Measurements from ENCODE around the gene PROM2.

The PROM2 gene

DNA sequence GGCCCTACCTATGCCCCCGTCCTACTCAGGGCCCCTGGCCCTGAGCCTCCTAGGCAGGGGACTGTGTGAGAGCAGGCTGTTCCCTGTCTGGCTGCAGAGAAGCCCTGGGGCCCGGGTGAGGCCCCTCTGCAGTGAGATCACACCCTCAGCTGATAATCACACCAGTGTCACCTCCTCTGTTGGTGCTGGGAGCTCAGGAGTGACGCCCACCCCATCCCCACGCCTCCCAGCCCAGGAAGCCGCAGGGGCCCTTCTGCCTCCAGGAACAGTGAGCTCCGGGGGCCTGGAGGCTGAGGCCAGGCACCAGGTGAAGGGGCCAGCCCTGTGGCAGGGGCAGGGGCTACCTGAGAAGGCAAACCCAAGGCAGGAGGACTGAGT lies 42.9 kb downstream of the PROM2 start:
- TF ChIP-seq EGR1 (IDR thresholded peaks at IDR 0.05) (no peak), TCF12 (IDR thresholded peaks at IDR 0.05; ENCODE audit: low read depth) (no peak), TAF1 (IDR thresholded peaks at IDR 0.05; ENCODE audit: low read depth) (no peak), ZBTB7A (IDR thresholded peaks at IDR 0.05; ENCODE audit: low read depth) (no peak), TEAD4 (IDR thresholded peaks at IDR 0.05) (no peak), CREB1 (IDR thresholded peaks at IDR 0.05; ENCODE audit: low read depth) (no peak), YY1 (IDR thresholded peaks at IDR 0.05; ENCODE audit: low read depth) (no peak), NFIC (IDR thresholded peaks at IDR 0.05) (no peak), FOXM1 (IDR thresholded peaks at IDR 0.05; ENCODE audit: borderline replicate concordance, low read depth) (no peak), CEBPB (IDR thresholded peaks at IDR 0.05) (no peak)
- TF ChIP-seq, protein P1, sequence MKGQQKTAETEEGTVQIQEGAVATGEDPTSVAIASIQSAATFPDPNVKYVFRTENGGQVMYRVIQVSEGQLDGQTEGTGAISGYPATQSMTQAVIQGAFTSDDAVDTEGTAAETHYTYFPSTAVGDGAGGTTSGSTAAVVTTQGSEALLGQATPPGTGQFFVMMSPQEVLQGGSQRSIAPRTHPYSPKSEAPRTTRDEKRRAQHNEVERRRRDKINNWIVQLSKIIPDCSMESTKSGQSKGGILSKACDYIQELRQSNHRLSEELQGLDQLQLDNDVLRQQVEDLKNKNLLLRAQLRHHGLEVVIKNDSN (IDR thresholded peaks at IDR 0.05): no peak
- TF ChIP-seq, protein P2, sequence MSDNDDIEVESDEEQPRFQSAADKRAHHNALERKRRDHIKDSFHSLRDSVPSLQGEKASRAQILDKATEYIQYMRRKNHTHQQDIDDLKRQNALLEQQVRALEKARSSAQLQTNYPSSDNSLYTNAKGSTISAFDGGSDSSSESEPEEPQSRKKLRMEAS (IDR thresholded peaks at IDR 0.05): no peak

DNA sequence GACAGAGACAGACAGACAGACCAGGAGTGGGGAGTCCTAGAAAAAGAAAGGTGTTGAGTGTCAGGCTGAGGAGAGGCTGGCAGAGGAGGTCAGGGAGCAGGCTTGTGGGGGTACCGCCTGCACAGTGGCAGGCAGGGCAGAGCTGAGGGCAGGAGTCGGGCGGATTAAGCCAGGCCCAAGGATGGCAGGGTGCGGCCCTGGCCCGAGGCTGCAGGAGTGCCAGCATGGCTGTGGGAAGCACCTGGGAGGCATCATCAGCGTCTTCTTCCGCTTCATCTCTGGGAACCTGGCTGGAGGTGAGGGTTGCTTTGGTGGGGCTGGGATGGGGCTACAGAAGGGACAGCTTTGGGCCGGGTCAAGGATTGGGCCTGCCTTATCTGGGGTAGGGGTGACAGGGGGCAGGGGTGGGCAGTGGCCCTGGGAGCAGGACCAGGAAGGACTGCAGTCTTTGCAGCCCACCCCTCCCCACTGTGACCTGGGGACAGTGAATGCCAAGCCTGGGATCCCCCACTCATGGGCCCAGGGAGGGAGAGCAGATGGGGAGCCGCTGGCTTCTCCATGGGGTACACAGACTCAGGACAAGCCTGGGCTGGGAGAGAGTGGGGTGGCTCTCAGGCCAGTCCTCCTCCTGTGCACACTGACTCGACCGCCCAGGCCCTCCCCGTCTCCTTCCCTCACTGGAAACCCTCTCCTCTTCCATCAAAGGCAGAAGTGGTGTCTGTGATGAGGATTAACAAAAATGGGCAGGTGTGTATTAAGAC lies 43.6 kb downstream of the PROM2 start:
- TF ChIP-seq CEBPB (IDR thresholded peaks at IDR 0.05) (no peak), EGR1 (IDR thresholded peaks at IDR 0.05) (no peak), NFIC (IDR thresholded peaks at IDR 0.05) (no peak), EP300 (IDR thresholded peaks at IDR 0.05; ENCODE audit: borderline replicate concordance) (no peak), RAD21 (IDR thresholded peaks at IDR 0.05; ENCODE audit: low read depth) (no peak), CREB1 (IDR thresholded peaks at IDR 0.05; ENCODE audit: low read depth) (no peak), YY1 (IDR thresholded peaks at IDR 0.05; ENCODE audit: low read depth) (no peak), ZBTB7A (IDR thresholded peaks at IDR 0.05; ENCODE audit: low read depth) (no peak), TAF1 (IDR thresholded peaks at IDR 0.05; ENCODE audit: low read depth) (no peak), TEAD4 (IDR thresholded peaks at IDR 0.05) (no peak), TCF12 (IDR thresholded peaks at IDR 0.05; ENCODE audit: low read depth) (no peak), FOXM1 (IDR thresholded peaks at IDR 0.05; ENCODE audit: borderline replicate concordance, low read depth) (no peak)
- TF ChIP-seq, protein P1 (IDR thresholded peaks at IDR 0.05): no peak
- TF ChIP-seq, protein P3, sequence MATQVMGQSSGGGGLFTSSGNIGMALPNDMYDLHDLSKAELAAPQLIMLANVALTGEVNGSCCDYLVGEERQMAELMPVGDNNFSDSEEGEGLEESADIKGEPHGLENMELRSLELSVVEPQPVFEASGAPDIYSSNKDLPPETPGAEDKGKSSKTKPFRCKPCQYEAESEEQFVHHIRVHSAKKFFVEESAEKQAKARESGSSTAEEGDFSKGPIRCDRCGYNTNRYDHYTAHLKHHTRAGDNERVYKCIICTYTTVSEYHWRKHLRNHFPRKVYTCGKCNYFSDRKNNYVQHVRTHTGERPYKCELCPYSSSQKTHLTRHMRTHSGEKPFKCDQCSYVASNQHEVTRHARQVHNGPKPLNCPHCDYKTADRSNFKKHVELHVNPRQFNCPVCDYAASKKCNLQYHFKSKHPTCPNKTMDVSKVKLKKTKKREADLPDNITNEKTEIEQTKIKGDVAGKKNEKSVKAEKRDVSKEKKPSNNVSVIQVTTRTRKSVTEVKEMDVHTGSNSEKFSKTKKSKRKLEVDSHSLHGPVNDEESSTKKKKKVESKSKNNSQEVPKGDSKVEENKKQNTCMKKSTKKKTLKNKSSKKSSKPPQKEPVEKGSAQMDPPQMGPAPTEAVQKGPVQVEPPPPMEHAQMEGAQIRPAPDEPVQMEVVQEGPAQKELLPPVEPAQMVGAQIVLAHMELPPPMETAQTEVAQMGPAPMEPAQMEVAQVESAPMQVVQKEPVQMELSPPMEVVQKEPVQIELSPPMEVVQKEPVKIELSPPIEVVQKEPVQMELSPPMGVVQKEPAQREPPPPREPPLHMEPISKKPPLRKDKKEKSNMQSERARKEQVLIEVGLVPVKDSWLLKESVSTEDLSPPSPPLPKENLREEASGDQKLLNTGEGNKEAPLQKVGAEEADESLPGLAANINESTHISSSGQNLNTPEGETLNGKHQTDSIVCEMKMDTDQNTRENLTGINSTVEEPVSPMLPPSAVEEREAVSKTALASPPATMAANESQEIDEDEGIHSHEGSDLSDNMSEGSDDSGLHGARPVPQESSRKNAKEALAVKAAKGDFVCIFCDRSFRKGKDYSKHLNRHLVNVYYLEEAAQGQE (IDR thresholded peaks at IDR 0.05; ENCODE audit: low read depth): no peak
- TF ChIP-seq, protein P2 (IDR thresholded peaks at IDR 0.05): no peak

DNA sequence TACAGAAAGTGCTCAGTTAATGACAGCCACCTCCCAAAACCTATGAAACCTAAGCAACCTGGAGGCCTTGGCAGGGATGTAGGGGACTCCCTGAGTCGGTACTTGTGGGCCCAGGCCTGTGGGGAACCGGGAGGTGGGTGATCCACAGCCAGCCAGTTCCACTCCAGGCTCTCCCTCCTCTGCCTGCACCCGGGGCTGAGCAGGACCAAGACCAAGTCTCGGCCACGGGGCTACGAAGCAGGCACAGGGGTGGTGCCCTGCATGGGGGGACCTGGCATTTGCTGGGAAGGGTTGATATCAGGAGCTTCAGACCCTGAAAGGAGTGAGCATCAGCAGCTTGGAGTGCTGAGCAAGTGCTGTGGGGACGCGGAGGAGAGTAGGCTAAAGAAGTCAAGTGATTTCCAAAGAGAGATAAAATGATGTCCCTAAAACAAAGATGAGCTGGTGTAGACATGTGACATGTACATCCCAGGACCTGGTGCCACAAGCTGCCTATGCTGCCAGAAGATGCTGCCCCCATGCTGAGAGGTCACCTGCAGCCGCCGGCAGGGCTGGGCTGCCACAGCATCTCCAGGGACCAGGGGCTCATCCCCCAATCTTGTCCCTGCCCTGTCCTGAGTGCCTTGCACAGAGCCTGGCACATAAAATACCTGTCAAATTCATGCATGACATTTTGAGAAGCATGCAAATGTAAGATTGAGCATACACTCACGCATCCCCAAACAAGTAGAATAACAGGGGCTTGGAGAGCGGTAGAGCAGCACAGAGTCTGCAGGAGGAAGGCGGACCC lies 44.4 kb downstream of the PROM2 start:
- TF ChIP-seq CEBPB (IDR thresholded peaks at IDR 0.05) (no peak), ZBTB7A (IDR thresholded peaks at IDR 0.05; ENCODE audit: low read depth) (no peak), EGR1 (IDR thresholded peaks at IDR 0.05) (no peak), TAF1 (IDR thresholded peaks at IDR 0.05; ENCODE audit: low read depth) (no peak), NFIC (IDR thresholded peaks at IDR 0.05) (no peak), FOXM1 (IDR thresholded peaks at IDR 0.05; ENCODE audit: borderline replicate concordance, low read depth) (no peak), EP300 (IDR thresholded peaks at IDR 0.05; ENCODE audit: borderline replicate concordance) (no peak), YY1 (IDR thresholded peaks at IDR 0.05; ENCODE audit: low read depth) (no peak), TCF12 (IDR thresholded peaks at IDR 0.05; ENCODE audit: low read depth) (no peak), RAD21 (IDR thresholded peaks at IDR 0.05; ENCODE audit: low read depth) (no peak)
- TF ChIP-seq, protein P3 (IDR thresholded peaks at IDR 0.05; ENCODE audit: low read depth): no peak

DNA sequence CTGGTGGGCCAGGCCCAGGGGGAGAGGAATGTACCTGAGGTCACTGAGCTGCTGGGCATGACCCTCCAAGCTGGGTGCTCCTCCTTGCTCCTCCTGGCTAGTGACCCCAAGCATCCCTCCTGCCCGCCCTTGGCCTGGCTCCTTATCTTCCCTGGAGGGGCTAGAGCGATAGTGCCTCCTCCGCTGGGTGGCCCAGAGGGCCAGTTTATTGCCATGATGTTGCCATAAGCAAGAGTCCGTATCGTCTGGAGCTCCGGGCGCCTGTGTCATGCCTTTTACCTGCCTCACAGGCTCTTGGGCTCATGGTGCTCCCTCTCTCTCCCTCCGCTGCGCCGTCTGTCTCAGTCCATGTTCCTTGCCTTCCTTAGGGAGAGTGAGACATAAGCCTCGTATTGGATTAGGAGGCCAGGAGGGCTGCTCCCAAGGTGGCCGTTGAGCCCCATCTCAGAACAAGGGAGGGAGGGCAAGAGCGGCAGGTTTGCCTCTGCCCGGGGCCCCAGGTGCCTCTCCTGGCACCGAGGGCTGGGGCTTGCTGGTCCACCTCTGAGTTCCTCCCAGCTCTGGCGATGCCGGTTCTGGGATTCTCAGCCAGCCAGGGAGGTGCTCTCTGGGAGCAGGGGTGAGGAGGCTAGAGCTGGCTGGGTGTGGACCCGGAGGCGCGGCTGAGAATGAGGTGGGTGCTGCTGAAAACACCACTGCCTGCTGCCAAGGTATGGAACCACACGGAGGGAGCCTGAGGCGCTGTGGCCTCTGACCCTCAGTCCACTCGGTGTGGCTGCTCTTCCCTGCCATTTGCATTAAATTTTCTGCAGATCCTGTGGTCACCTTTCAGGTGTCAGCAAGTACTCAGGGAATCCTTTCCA lies 45.5 kb downstream of the PROM2 start:
- TF ChIP-seq YY1 (IDR thresholded peaks at IDR 0.05; ENCODE audit: low read depth): no peak
- no peak for TF ChIP-seq EGR1 (IDR thresholded peaks at IDR 0.05)
- TF ChIP-seq TCF12 (IDR thresholded peaks at IDR 0.05; ENCODE audit: low read depth): no peak
- TF ChIP-seq NFIC (IDR thresholded peaks at IDR 0.05): no peak
- TF ChIP-seq RAD21 (IDR thresholded peaks at IDR 0.05; ENCODE audit: low read depth): no peak
- TF ChIP-seq ZBTB7A (IDR thresholded peaks at IDR 0.05; ENCODE audit: low read depth): no peak
- TF ChIP-seq, protein P3 (IDR thresholded peaks at IDR 0.05; ENCODE audit: low read depth): no peak
- no peak for TF ChIP-seq CREB1 (IDR thresholded peaks at IDR 0.05; ENCODE audit: low read depth)
- TF ChIP-seq FOXM1 (IDR thresholded peaks at IDR 0.05; ENCODE audit: borderline replicate concordance, low read depth): no peak
- no peak for TF ChIP-seq EP300 (IDR thresholded peaks at IDR 0.05; ENCODE audit: borderline replicate concordance)
- TF ChIP-seq TAF1 (IDR thresholded peaks at IDR 0.05; ENCODE audit: low read depth): no peak
- TF ChIP-seq, protein P1 (IDR thresholded peaks at IDR 0.05): no peak
- TF ChIP-seq CEBPB (IDR thresholded peaks at IDR 0.05): no peak
- TF ChIP-seq, protein P2 (IDR thresholded peaks at IDR 0.05): no peak
- TF ChIP-seq TEAD4 (IDR thresholded peaks at IDR 0.05): no peak
